Colonic mucosa (tissue), 4 donors: ENCODE data around the gene KLK11. TPM values are rescaled to one million over a fixed set of nuclear protein-coding genes. Genes with fewer than 3 reads are reported as not detected.

ENCODE experiments used
- DNase-seq: peaks from one replicate; pipeline ENCODE4 v3.0.0-alpha.2; 2020
- H3K27ac ChIP-seq: fragments of 200-600 bp; one replicate; pipeline ENCODE4 v1.8.0; 2021
- H3K27me3 ChIP-seq: fragments of 200-600 bp; one replicate; pipeline ENCODE4 v1.8.0; 2021
- H3K36me3 ChIP-seq: fragments of 200-600 bp; one replicate; pipeline ENCODE4 v1.8.0; 2021
- H3K4me1 ChIP-seq: fragments of 200-600 bp; one replicate; pipeline ENCODE4 v1.8.0; 2021; ENCODE audit warnings: mild to moderate bottlenecking
- H3K4me3 ChIP-seq: fragments of 200-600 bp; one replicate; pipeline ENCODE4 v1.8.0; 2021
- H3K9ac ChIP-seq, 2 donors: one replicate each; pipeline ENCODE4 v1.7.0; 2013; ENCODE audit warnings: control low read depth in 2 of 2, low read depth in 2 of 2, low read length in 2 of 2
- H3K9me3 ChIP-seq: fragments of 200-600 bp; one replicate; pipeline ENCODE4 v1.8.0; 2021
- CTCF ChIP-seq: fragments of 200-600 bp; IDR thresholded peaks from one replicate; pipeline ENCODE4 v1.8.0; 2022; ENCODE audit warnings: antibody characterized with exemption, mild to moderate bottlenecking
- intact Hi-C: fragments of 100-400 bp; cut with DNase I; formaldehyde crosslinking; loops from one replicate; pipeline ENCODE4 v1.14.1; 2022
- total RNA-seq, 2 donors: library from RNA; stranded (reverse); fragmentation: NEBNext Ultra II Directional in 1 of 2; extraction: Animal tissue kit (Norgen Biotek cat#: 25700) in 1 of 2; gene quantifications; one replicate each; pipeline ENCODE4 v1.2.1, GENCODE V29; 2021
- donor health status: healthy.
- donor health status: DM: no; HTN: no; CAD: no.
- donor health status: DM: no; HTN: no; CAD: no.

KLK11 gene
- total RNA-seq, 2 donors from 2014 or later: 0.88 to 0.94 TPM

- no peaks in the 10 kb centered on the region for H3K27me3 ChIP-seq
- intact Hi-C loops: no loop called here
- no peaks in the 10 kb centered on the region for H3K36me3 ChIP-seq
- H3K9ac ChIP-seq: no peak overlapping the region
- H3K4me3 ChIP-seq: no peak overlapping the region
- H3K4me1 ChIP-seq: no peaks in the 10 kb centered on the region
- no peak overlapping the region for H3K27ac ChIP-seq
- TF ChIP-seq CTCF: no peak
- DNase-seq: no peak
- H3K9me3 ChIP-seq: no peaks in the 10 kb centered on the region
Observed at GRCh38 chr19:51036519-51036918, 10.1 kb upstream of the KLK11 start.

GRCh38 chr19:51034704-51035103 lies 8.3 kb upstream of the KLK11 start, which contains the start of gene KLK12:
KLK12 (minus strand) TSS chr19:51035002; CDS start chr19:51034621, 381 bp downstream.
- TF ChIP-seq CTCF: no peak
- intact Hi-C loops: no loop called here
- H3K36me3 ChIP-seq: no peaks in the 10 kb centered on the region
- no peaks in the 10 kb centered on the region for H3K9me3 ChIP-seq
- no peak within 1 kb of the TSS for H3K4me3 ChIP-seq
- no peaks in the 10 kb centered on the region for H3K27me3 ChIP-seq
- no peaks in the 10 kb centered on the region for H3K4me1 ChIP-seq
- no peak for DNase-seq
- H3K27ac ChIP-seq: no peak within 1 kb of the TSS
- H3K9ac ChIP-seq: no peak within 1 kb of the TSS

- Histone ChIP-seq H3K9ac (no peak overlapping the region), H3K4me3 (no peak overlapping the region), H3K36me3 (no peaks in the 10 kb centered on the region), H3K4me1 (no peaks in the 10 kb centered on the region), H3K27ac (no peak overlapping the region), H3K9me3 (no peaks in the 10 kb centered on the region), H3K27me3 (no peaks in the 10 kb centered on the region)
- no peak for TF ChIP-seq CTCF
- intact Hi-C loops: no loop called here
- no peak for DNase-seq
Observed at GRCh38 chr19:51031880-51032225, 5.4 kb upstream of the KLK11 start.

GRCh38 chr19:51031220-51031879 lies 4.9 kb upstream of the KLK11 start:
- intact Hi-C loops: no loop called here
- Histone ChIP-seq H3K36me3 (no peaks in the 10 kb centered on the region), H3K9me3 (no peaks in the 10 kb centered on the region), H3K9ac (no peak overlapping the region), H3K4me1 (no peaks in the 10 kb centered on the region), H3K27ac (no peak overlapping the region), H3K4me3 (no peak overlapping the region), H3K27me3 (peaks cover 4% of the 10 kb centered on the region)
- no peak for DNase-seq
- TF ChIP-seq CTCF: no peak

- Histone ChIP-seq H3K27ac (no peak overlapping the region), H3K9ac (no peak overlapping the region), H3K4me3 (no peak overlapping the region), H3K9me3 (no peaks in the 10 kb centered on the region), H3K27me3 (peaks cover 7% of the 10 kb centered on the region), H3K36me3 (no peaks in the 10 kb centered on the region), H3K4me1 (no peaks in the 10 kb centered on the region)
- no peak for DNase-seq
- TF ChIP-seq CTCF: no peak
- intact Hi-C loops: no loop called here
Observed at GRCh38 chr19:51030631-51031030, 4.2 kb upstream of the KLK11 start.
